Stimulated activated CD4-positive, alpha-beta T cell treated with anti-CD3 and anti-CD28 coated beads, TNF-alpha, amount 100 ng/mL, for 48 hours (primary cell): ENCODE data around the gene P4HTM.

Experiments
- DNase-seq, 3 donors: peaks; one replicate each; pipeline ENCODE4 v3.0.0-alpha.2; 2020; ENCODE audit warnings: low read depth in 3 of 3

The P4HTM gene

GRCh38 chr3:48984663-48985062 lies 5.4 kb upstream of the P4HTM start:
- DNase-seq = no peak

- DNase-seq = no peak
Observed at GRCh38 chr3:48985831-48986376, 4.1 kb upstream of the P4HTM start.

- no peak for DNase-seq
Observed at GRCh38 chr3:48989126-48989795, 780 bp upstream of the P4HTM start.

- peak in 1 of 3 donors; percentile 37 for DNase-seq
Observed at GRCh38 chr3:48990636-48991469, 812 bp downstream of the P4HTM start.

GRCh38 chr3:48991851-48992545 lies 2.0 kb downstream of the P4HTM start:
- no peak for DNase-seq

GRCh38 chr3:48993834-48994233 lies 3.8 kb downstream of the P4HTM start:
- DNase-seq = no peak

- no peak for DNase-seq
Observed at GRCh38 chr3:48996640-48997039, 6.6 kb downstream of the P4HTM start.

GRCh38 chr3:48997102-48997635 lies 7.1 kb downstream of the P4HTM start:
- DNase-seq = no peak

GRCh38 chr3:48997714-48998637 lies 7.9 kb downstream of the P4HTM start:
- no peak for DNase-seq

GRCh38 chr3:48999085-48999858 lies 9.2 kb downstream of the P4HTM start:
- no peak for DNase-seq

- DNase-seq = no peak
Observed at GRCh38 chr3:49001155-49001554, 11.1 kb downstream of the P4HTM start.

GRCh38 chr3:49004352-49005302 lies 14.6 kb downstream of the P4HTM start:
- no peak for DNase-seq

GRCh38 chr3:49005303-49005680 lies 15.3 kb downstream of the P4HTM start:
- no peak for DNase-seq

GRCh38 chr3:49005998-49006397 lies 16.0 kb downstream of the P4HTM start:
- DNase-seq = no peak

GRCh38 chr3:49006408-49007067 lies 16.5 kb downstream of the P4HTM start:
- no peak for DNase-seq

GRCh38 chr3:49007068-49007770 lies 17.2 kb downstream of the P4HTM start, which contains the start of gene WDR6:
WDR6 (plus strand) TSS chr3:49007391; CDS start chr3:49007432, 41 bp downstream.
- peak; percentile 97 to 98 (median 98) for DNase-seq

GRCh38 chr3:49007771-49008528 lies 17.9 kb downstream of the P4HTM start:
- DNase-seq = peak; percentile 72 to 89 (median 80)
